NCI-H2029 treated with DMSO at 0.1 percent for 48 hours (cell line): ENCODE measurements around the gene CLIC3.

Experiments used
- DNase-seq: peaks from one replicate; lab custom pipeline; 2025; lab: John Stamatoyannopoulos, UW

Gene CLIC3

GRCh38 chr9:137030538-137031527 lies 34.5 kb upstream of the CLIC3 start:
- DNase-seq = no peak

- DNase-seq = no peak
Observed at GRCh38 chr9:137030006-137030405, 33.6 kb upstream of the CLIC3 start.

- DNase-seq = no peak
Observed at GRCh38 chr9:137029058-137029936, 32.9 kb upstream of the CLIC3 start.

GRCh38 chr9:137028263-137029057 lies 32.1 kb upstream of the CLIC3 start:
- DNase-seq = peak; percentile 29

GRCh38 chr9:137027369-137028262 lies 31.2 kb upstream of the CLIC3 start, which contains the start of gene ABCA2:
TSS of gene ABCA2 (minus strand) at chr9:137028237. CDS start at chr9:137028140, 97 bp downstream.
- no peak for DNase-seq

GRCh38 chr9:137026828-137027227 lies 30.5 kb upstream of the CLIC3 start:
- DNase-seq = no peak

- no peak for DNase-seq
Observed at GRCh38 chr9:137026384-137026783, 30.0 kb upstream of the CLIC3 start.

GRCh38 chr9:137025517-137025966 lies 29.2 kb upstream of the CLIC3 start:
- DNase-seq = peak; percentile 33

- DNase-seq = no peak
Observed at GRCh38 chr9:137023583-137023991, 27.2 kb upstream of the CLIC3 start.

- no peak for DNase-seq
Observed at GRCh38 chr9:137023157-137023556, 26.8 kb upstream of the CLIC3 start.

GRCh38 chr9:137022662-137023008 lies 26.3 kb upstream of the CLIC3 start:
- DNase-seq = no peak

- DNase-seq = peak; percentile 76
Observed at GRCh38 chr9:137021979-137022661, 25.8 kb upstream of the CLIC3 start.

GRCh38 chr9:137021568-137021978 lies 25.2 kb upstream of the CLIC3 start:
- no peak for DNase-seq

GRCh38 chr9:137020771-137021567 lies 24.6 kb upstream of the CLIC3 start:
- no peak for DNase-seq

GRCh38 chr9:137019891-137020683 lies 23.7 kb upstream of the CLIC3 start:
- no peak for DNase-seq

GRCh38 chr9:137018761-137019559 lies 22.6 kb upstream of the CLIC3 start:
- no peak for DNase-seq

GRCh38 chr9:137017791-137018497 lies 21.6 kb upstream of the CLIC3 start:
- DNase-seq = no peak
